Panc1 (cell line): Measurements from ENCODE around the gene GNPTG. TPM values are rescaled to one million over a fixed set of nuclear protein-coding genes. Genes with fewer than 3 reads are reported as not detected.

ENCODE experiments used
- ATAC-seq: fragments of 200-7000 bp; cut with Tn5 transposase; 2 replicates; pipeline ENCODE4 v1.9.1; 2020; ENCODE audit warnings: mild to moderate bottlenecking, moderate library complexity
- BruUV-seq: library from RNA; stranded (reverse); fragments of 400-500 nt; replicated peaks from 2 replicates; lab custom pipeline; 2021; lab: Mats Ljungman, UMichigan
- CTCF ChIA-PET: fragments of 300-600 bp; sonication (Branson Sonifier 250); formaldehyde crosslinking; loops from one replicate; lab custom pipeline; 2022; ENCODE audit warnings: antibody characterized with exemption; lab: Charles Lee
- POLR2A ChIA-PET: fragments of 300-600 bp; sonication (Branson Sonifier 250); formaldehyde crosslinking; loops from one replicate; lab custom pipeline; 2022; ENCODE audit warnings: antibody characterized with exemption; lab: Charles Lee
- DNase-seq: peaks from one replicate; pipeline ENCODE4 v3.0.0-alpha.2; 2010; ENCODE audit warnings: low read depth, low spot score
- H3K27ac ChIP-seq: 2 replicates; pipeline ENCODE4 v1.5.1; 2011; ENCODE audit warnings: mild to moderate bottlenecking, low read length, inconsistent platforms
- H3K27me3 ChIP-seq: fragments of 200-500 bp; sonication (Bioruptor generic); 2 replicates; pipeline ENCODE4 v1.6.0; 2014; ENCODE audit warnings: low read length, inconsistent platforms; ENCODE audit not compliant: control insufficient read depth, insufficient read depth
- H3K36me3 ChIP-seq: fragments of 200-500 bp; sonication (Bioruptor generic); 2 replicates; pipeline ENCODE4 v1.5.1; 2014; ENCODE audit warnings: inconsistent platforms, mild to moderate bottlenecking, low read length, moderate library complexity; ENCODE audit not compliant: control insufficient read depth, insufficient read depth
- H3K4me1 ChIP-seq: 2 replicates; pipeline ENCODE4 v1.5.1; 2011; ENCODE audit warnings: inconsistent platforms, mild to moderate bottlenecking, low read length, moderate library complexity; ENCODE audit not compliant: control insufficient read depth, insufficient read depth
- H3K4me3 ChIP-seq, 2 experiments: 2 replicates each; pipeline ENCODE4 v1.5.1; 2011 to 2012; ENCODE audit warnings: low read depth in 2 of 2, low read length in 2 of 2, mild to moderate bottlenecking in 2 of 2, inconsistent platforms in 1 of 2, moderate library complexity in 1 of 2
- H3K9me3 ChIP-seq: fragments of 200-500 bp; sonication (Bioruptor generic); 2 replicates; pipeline ENCODE4 v1.5.1; 2014; ENCODE audit warnings: low read depth, mild to moderate bottlenecking, inconsistent platforms, low read length, moderate library complexity; ENCODE audit not compliant: control insufficient read depth, insufficient read depth
- CTCF ChIP-seq: fragments of 450-650 bp; IDR thresholded peaks from 2 replicates; pipeline ENCODE4 v1.5.1; 2017; ENCODE audit warnings: mild to moderate bottlenecking
- POLR2AphosphoS5 ChIP-seq: IDR thresholded peaks from 2 replicates; pipeline ENCODE4 v1.6.1; 2012; ENCODE audit warnings: mild to moderate bottlenecking, low read depth, low read length, moderate library complexity
- REST ChIP-seq, 2 experiments: IDR thresholded peaks; 2 replicates each; pipeline ENCODE4 v1.6.1; 2011 to 2012; ENCODE audit warnings: low read depth in 2 of 2, control low read depth in 1 of 2, low read length in 1 of 2, mild to moderate bottlenecking in 1 of 2, moderate library complexity in 1 of 2; ENCODE audit not compliant: insufficient read depth in 1 of 2
- SIN3A ChIP-seq: IDR thresholded peaks from 2 replicates; pipeline ENCODE4 v1.6.1; 2012; ENCODE audit warnings: low read depth, mild to moderate bottlenecking, low read length, moderate library complexity, borderline replicate concordance; ENCODE audit not compliant: insufficient read depth
- TCF7L2 ChIP-seq: IDR thresholded peaks from 2 replicates; pipeline ENCODE4 v1.6.1; 2011; ENCODE audit warnings: mild to moderate bottlenecking, low read depth, low read length, inconsistent platforms
- in situ Hi-C: cut with HindIII; loops from 2 replicates; pipeline ENCODE4 v1.10.0; 2016; ENCODE audit warnings: low sequenced_read_pairs, low pct_unique_long_range_greater_than_20kb
- intact Hi-C: fragments of 100-400 bp; cut with micrococcal nuclease; formaldehyde crosslinking; loops from one replicate; pipeline ENCODE4 v1.10.0; 2022; ENCODE audit not compliant: unreplicated experiment
- total RNA-seq: library from RNA; stranded (reverse); gene quantifications from one replicate; pipeline ENCODE4 v1.2.1, GENCODE V29; 2021; ENCODE audit not compliant: unreplicated experiment

Gene GNPTG
- total RNA-seq, 1 experiment from 2014 or later, result 62.5 TPM

- no peak for DNase-seq
- no peaks in the 10 kb centered on the region for H3K9me3 ChIP-seq
- in situ Hi-C loops, result no loop called here
- H3K4me3 ChIP-seq, result no peak overlapping the region
- no peaks in the 10 kb centered on the region for H3K27me3 ChIP-seq
- H3K27ac ChIP-seq, result 0 out of 2 replicates have a peak overlapping the region, but pooled peaks have one; percentile 23
- BruUV-seq, result TSS peak; percentile 83
- ATAC-seq, result no peak
- ChIA-PET CTCF (interaction anchor here (1.4 kb wide), 1 partner anchor 32 kb away, joined by 6 read pairs; no protein-coding TSS in a partner anchor), POLR2A (no interaction called here)
- intact Hi-C loops, result no loop called here
- peaks cover 6% of the 10 kb centered on the region for H3K36me3 ChIP-seq
- no peak for TF ChIP-seq REST (IDR thresholded peaks at IDR 0.05; ENCODE audit: insufficient read depth in 1 of 2, low read depth in 2 of 2, low read length in 1 of 2)
- no peak for TF ChIP-seq SIN3A
- no peak for TF ChIP-seq CTCF
- TF ChIP-seq POLR2AphosphoS5, result no peak
- no peak for TF ChIP-seq TCF7L2
- H3K4me1 ChIP-seq, result peaks cover 12% of the 10 kb centered on the region; the same call in 1 of the 2 replicates
Observed at GRCh38 chr16:1362807-1363206, 11.1 kb downstream of the GNPTG start.

- Histone ChIP-seq H3K4me1 (peaks cover 4% of the 10 kb centered on the region; the same call in 1 of the 2 replicates), H3K9me3 (no peaks in the 10 kb centered on the region), H3K27me3 (no peaks in the 10 kb centered on the region), H3K4me3 (no peak overlapping the region), H3K27ac (no peak overlapping the region), H3K36me3 (peaks cover 6% of the 10 kb centered on the region)
- ChIA-PET CTCF (interaction anchor here (0.6 to 1.4 kb wide), 4 partner anchors 13 to 692 kb away, joined by 3 to 6 read pairs (median 4); no protein-coding TSS in a partner anchor), POLR2A (interaction anchor here (0.6 kb wide), 1 partner anchor 201 kb away, joined by 4 read pairs; no protein-coding TSS in a partner anchor)
- ATAC-seq (peak; percentile 91), DNase-seq (no peak)
- in situ Hi-C loops (no loop called here), intact Hi-C loops (no loop called here)
- no TSS peak for BruUV-seq
- TF ChIP-seq CTCF (peak; percentile 98), REST (IDR thresholded peaks at IDR 0.05; ENCODE audit: insufficient read depth in 1 of 2, low read depth in 2 of 2, low read length in 1 of 2) (no peak)
Observed at GRCh38 chr16:1363501-1364041, 11.8 kb downstream of the GNPTG start.
